Omental fat pad (tissue), 4 donors: Measurements from ENCODE around the gene GKN2. TPM values are rescaled to one million over a fixed set of nuclear protein-coding genes. Genes with fewer than 3 reads are reported as not detected.

ENCODE experiments used
- ATAC-seq: fragments of 150-250 bp; one replicate; pipeline ENCODE4 v1.9.1; 2016; ENCODE audit warnings: mild to moderate bottlenecking, moderate library complexity; ENCODE audit not compliant: low FRiP score
- DNase-seq: peaks from one replicate; pipeline ENCODE4 v3.0.0-alpha.2; 2019; ENCODE audit warnings: low spot score
- CTCF ChIP-seq, 3 donors: fragments of 450-650 bp; IDR thresholded peaks; one replicate each; pipeline ENCODE4 v1.5.1; 2016 to 2017; ENCODE audit warnings: antibody characterized with exemption in 3 of 3, mild to moderate bottlenecking in 3 of 3, moderate library complexity in 2 of 3
- total RNA-seq, 4 donors: library from RNA; depleted of rRNA; stranded (reverse); fragments of >200 nt; gene quantifications; one replicate each; pipeline ENCODE4 v1.1.0, GENCODE V29; 2016

The GKN2 gene
- total RNA-seq, 4 donors from 2014 or later: not detected

GRCh38 chr2:68974946-68975665, 22.4 kb upstream of the GKN2 start:
- DNase-seq (no peak), ATAC-seq (no peak)
- TF ChIP-seq CTCF (IDR thresholded peaks at IDR 0.05): no peak

GRCh38 chr2:68974251-68974650, 21.6 kb upstream of the GKN2 start, which contains the start of gene GKN1:
GKN1 (plus strand) TSS chr2:68974636; CDS start chr2:68974678, 42 bp downstream.
- DNase-seq (no peak), ATAC-seq (no peak)
- TF ChIP-seq CTCF (IDR thresholded peaks at IDR 0.05): no peak

DNA sequence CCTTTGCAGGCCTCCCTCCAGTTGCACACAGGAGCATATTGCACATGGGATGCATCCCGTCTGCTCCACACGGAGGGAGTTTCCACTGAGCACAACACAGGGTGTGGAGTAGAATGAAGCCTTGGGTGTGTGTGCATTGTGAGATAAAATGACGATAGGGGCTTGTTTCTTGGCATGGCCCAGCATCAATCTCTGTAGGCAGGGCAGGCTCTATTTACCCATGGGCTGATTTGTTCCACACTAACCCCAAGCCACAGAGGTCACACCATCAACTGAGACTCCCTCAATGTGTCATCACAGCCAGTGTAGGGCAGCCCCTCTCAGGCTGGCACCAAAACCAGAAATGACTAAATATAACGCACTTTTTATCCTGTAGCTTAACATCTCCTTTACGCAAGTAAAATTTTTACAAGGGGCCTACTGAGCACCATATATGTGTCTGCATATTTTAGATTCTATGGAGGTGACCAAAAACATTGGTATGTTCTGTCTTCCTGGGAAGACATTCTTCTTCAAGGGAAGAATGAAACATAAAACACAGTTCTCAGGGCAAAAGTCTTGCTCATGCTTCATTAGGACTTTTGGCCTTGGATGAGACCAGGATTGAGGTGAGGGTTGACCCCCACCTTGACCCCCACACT, 19.0 kb upstream of the GKN2 start:
- ATAC-seq (no peak), DNase-seq (no peak)
- TF ChIP-seq CTCF (IDR thresholded peaks at IDR 0.05): no peak

- DNase-seq: no peak
- ATAC-seq: no peak
- TF ChIP-seq CTCF (IDR thresholded peaks at IDR 0.05): no peak
Observed at GRCh38 chr2:68970566-68971265, 18.0 kb upstream of the GKN2 start.

GRCh38 chr2:68969736-68970490, 17.2 kb upstream of the GKN2 start:
- DNase-seq: no peak
- TF ChIP-seq CTCF (IDR thresholded peaks at IDR 0.05): no peak
- ATAC-seq: no peak

DNA sequence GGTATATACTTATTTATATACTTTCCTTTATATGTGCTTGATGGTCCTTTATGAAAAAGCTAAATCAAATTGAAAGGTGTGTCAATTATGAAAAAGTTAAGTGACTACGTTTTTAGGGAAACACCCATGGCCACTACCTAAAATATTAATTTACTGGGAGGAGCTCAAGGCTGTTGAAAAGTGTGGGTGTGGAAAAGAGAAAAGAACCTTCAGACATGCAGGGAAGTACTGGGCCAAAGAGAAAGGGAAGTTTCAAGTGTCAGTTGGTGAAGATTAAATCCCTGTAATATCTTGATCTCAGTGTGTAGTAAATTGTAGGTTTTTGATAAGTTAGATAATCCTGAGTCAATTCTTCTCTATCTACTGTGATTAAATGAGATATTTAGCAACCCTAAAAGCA, 15.5 kb upstream of the GKN2 start:
- no peak for ATAC-seq
- no peak for DNase-seq
- TF ChIP-seq CTCF (IDR thresholded peaks at IDR 0.05): no peak
